ENCODE results near the gene MGAT3. TPM values are rescaled to one million over a fixed set of nuclear protein-coding genes. Genes with fewer than 3 reads are reported as not detected.

The MGAT3 gene
- total and polyA plus RNA-seq, 2 of the 13 experiments (the other 11 are each of a cell fraction or from before 2014, with no cell fraction given): 0.11 to 0.15 TPM

GRCh38 chr22:39502109-39502788 is 45.4 kb downstream of the MGAT3 start, which contains the start of gene MIEF1 (continued):
- TF ChIP-seq ZMAT5 (CRISPR knock-in tag; IDR thresholded peaks at IDR 0.05; ENCODE audit: borderline replicate concordance, low read depth) (no peak), ZNF776 (CRISPR knock-in tag; IDR thresholded peaks at IDR 0.05) (no peak), ZFP91 (CRISPR knock-in tag; IDR thresholded peaks at IDR 0.05; ENCODE audit: borderline replicate concordance) (no peak; the same call in 1 of the 2 replicates), DDIT3 (CRISPR knock-in tag; IDR thresholded peaks at IDR 0.05) (no peak), NCOA5 (CRISPR knock-in tag; IDR thresholded peaks at IDR 0.05) (no peak), CCDC6 (CRISPR knock-in tag; IDR thresholded peaks at IDR 0.05) (peak; percentile 73; the same call in 1 of the 2 replicates), ZNF263 (CRISPR knock-in tag; IDR thresholded peaks at IDR 0.05) (peak; percentile 89), ZNF136 (CRISPR knock-in tag; IDR thresholded peaks at IDR 0.05; ENCODE audit: low read depth) (no peak), EEA1 (CRISPR knock-in tag; IDR thresholded peaks at IDR 0.05; ENCODE audit: borderline replicate concordance) (peak; percentile 56; the same call in 1 of the 2 replicates), ZFP90 (CRISPR knock-in tag; IDR thresholded peaks at IDR 0.05; ENCODE audit: borderline replicate concordance) (no peak; the same call in 1 of the 2 replicates), NFE2L1 (CRISPR knock-in tag; IDR thresholded peaks at IDR 0.05; ENCODE audit: borderline replicate concordance) (no peak), KDM3A (CRISPR knock-in tag; IDR thresholded peaks at IDR 0.05; ENCODE audit: low read depth) (no peak; the same call in 1 of the 2 replicates), HES4 (CRISPR knock-in tag; IDR thresholded peaks at IDR 0.05; ENCODE audit: borderline replicate concordance) (no peak), KLF16 (CRISPR knock-in tag; IDR thresholded peaks at IDR 0.05) (peak in 1 of 2 experiments; percentile 90; a peak in 2 of 4 replicates), ZBTB43 (CRISPR knock-in tag; conservative IDR thresholded peaks at IDR 0.05) (no peak; the same call in 1 of the 2 replicates), ZNF782 (CRISPR knock-in tag; IDR thresholded peaks at IDR 0.05; ENCODE audit: borderline replicate concordance) (peak; percentile 77; the same call in 1 of the 2 replicates), NR2C2 (CRISPR knock-in tag; IDR thresholded peaks at IDR 0.05; ENCODE audit: borderline replicate concordance) (peak; percentile 99), HCFC1 (IDR thresholded peaks at IDR 0.05; ENCODE audit: low read depth, low read length) (peak; percentile 57), NFYB (CRISPR knock-in tag; IDR thresholded peaks at IDR 0.05) (peak; percentile 55), ZBTB21 (CRISPR knock-in tag; IDR thresholded peaks at IDR 0.05) (no peak), CBFB (CRISPR knock-in tag; IDR thresholded peaks at IDR 0.05) (0 out of 2 replicates have a peak, but pooled peaks have one; percentile 28), MTF1 (CRISPR knock-in tag; IDR thresholded peaks at IDR 0.05) (peak; percentile 44; the same call in 1 of the 2 replicates), ZNF512B (CRISPR knock-in tag; IDR thresholded peaks at IDR 0.05; ENCODE audit: borderline replicate concordance) (no peak)
